Activated T-cell treated with anti-CD3 and anti-CD28 coated beads for 24 hours (primary cell): ENCODE data around the gene TTLL9.

Experiments
- DNase-seq: peaks from one replicate; pipeline ENCODE4 v3.0.0-alpha.2; 2020; ENCODE audit warnings: low read depth

Gene TTLL9

DNA sequence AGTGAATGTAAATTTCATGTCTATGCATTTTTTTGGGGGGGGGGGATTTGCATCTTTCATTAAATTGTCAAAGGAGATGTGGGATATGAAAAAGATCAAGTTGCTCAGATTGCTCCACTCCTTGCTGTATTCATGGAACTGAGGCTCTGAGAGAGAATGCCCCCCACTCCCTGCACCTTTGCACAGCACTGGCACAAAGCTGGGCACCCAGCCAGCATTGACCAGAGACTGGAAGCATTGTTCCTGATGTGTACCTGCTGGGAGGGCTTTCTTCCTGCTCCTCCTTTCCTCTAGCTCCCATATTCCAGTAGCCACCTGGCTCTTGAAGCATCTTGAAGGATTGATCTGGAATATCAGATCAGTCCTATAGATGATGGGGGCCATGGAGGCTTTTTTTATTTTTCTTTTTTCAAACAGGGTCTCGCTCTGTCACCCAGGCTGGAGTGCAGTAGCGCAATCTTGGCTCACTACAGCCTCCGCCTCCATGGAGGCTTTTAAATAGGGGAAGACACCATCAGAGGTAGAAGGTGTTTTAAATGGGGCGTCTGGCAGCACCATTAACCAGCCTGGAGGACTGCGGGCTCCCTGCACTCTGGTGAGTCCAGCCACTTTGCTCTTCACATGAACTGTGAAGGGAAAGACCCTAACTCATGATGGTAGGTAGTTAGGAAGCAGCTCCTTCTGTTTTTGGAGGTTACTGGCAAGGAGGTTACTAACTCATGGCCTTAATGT lies 11.0 kb upstream of the TTLL9 start:
- no peak for DNase-seq

DNA sequence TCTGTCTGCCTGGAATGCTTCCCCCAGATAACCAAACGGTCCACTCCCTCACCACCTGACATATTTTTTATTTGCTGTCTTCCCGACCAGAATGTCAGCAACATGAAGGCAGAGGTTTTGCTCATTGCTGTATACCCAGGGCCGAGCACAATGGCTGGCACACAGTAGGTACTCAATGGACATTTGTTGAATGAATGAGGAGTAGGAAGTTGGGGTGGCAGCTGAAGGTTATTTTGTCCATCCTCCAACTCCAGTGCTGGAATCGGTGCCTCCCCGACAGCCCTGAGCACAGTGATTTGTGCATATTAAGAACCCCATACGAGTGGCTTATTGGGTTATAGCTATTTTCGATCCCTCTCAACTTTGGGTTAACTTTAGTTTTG lies 10.4 kb upstream of the TTLL9 start:
- no peak for DNase-seq

DNA sequence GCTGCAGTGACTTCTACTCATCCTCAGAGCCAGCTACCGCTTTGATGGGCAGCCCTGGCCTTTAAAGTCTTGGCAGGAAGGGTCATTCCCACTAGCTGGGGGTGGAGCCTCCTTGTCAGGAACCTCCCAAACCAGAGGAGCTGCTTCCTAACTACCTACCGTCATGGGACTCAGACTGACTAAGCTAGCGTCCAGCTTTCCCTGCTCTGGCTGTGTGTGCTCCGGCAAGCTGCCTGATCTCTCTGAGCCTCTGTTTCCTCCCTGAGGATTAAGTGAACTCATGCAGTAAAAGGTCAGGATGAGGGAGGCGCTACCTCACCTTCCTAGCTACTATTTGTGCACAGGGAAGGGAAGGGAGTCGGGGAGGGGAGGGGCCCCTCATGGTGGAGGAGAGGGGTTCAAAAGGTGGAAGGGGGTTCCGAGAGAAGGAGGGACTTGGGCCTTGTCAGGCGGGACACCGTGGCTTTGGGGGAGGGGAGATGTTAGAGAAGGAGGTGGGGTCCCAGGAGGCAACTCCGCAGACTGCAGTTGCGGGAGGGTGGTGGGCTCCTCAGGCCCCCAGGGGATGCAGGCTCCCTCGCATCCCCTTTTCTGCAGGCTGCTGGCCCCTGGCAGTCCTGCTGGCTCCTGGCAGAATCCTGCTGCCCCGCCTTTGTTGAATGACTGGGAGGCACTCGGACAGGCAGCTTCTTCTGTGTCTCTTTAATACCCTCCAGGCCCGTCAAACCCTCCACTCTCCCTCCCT lies 9.9 kb upstream of the TTLL9 start:
- no peak for DNase-seq

DNA sequence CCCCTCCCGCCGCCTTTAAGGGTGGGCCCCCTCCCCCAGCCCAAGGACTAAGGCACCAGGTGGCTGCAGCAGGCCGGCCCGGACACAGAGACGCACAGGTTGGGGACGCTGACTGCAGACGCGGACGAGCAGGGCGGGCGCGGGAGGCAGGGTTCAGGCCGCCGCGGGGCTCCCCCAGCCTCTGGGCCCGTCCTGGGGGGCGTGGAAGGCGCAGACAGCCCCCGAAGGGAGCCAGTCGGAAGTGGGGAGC lies 9.4 kb upstream of the TTLL9 start:
- DNase-seq: no peak

DNA sequence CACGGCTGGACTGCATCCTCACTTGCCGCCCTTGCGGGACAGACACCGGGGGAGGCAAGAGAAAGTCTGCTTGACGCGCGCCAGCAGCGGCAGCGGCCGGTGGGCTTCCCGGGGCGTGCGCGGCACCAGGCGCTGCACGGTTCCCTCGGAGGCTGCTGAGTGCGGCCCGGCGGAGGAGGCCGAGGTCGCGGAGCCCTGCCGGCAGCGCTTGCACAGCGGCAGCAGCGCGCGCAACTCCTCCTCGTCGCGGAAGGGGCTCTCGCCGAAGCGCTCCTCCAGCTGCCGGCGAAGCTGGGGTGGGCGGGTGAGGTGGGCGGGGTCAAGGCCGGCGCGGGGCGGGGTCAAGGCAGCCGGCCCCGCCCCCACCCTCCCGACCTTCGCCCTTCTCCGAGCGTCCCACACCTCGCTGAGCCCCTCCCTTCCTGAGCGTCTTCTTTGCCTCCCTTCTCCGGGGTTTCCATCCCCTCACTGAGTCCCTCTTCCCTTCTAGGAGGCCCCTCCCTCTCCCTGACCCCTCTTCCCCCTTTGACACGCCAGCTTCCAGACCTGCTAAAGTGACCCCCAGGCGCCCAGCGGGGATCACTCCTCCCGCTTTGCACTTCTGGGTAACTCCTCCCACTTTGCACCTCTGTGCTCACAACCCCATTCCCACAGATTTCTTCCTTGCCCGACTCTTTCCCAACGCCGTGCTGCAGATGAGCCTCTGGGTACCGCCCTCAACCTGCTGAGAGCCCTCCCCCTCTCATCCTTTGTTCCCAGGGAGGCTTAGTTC lies 8.9 kb upstream of the TTLL9 start:
- peak; percentile 52 for DNase-seq

DNA sequence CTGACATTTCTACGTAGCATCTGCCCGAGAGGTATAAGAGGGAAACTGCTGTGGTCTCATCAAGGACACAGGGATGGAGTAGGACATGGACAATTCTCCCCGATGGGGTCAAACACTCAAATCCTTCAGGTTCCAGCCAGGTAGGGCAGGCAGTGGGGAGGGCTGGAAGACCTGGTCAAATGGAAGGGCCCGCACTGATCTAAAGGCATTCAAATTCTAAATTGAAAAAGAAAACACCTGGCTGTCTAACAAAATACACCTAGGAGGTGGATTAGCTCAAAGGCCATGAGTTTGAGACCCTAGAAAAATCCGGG lies 8.3 kb upstream of the TTLL9 start:
- DNase-seq: no peak

DNA sequence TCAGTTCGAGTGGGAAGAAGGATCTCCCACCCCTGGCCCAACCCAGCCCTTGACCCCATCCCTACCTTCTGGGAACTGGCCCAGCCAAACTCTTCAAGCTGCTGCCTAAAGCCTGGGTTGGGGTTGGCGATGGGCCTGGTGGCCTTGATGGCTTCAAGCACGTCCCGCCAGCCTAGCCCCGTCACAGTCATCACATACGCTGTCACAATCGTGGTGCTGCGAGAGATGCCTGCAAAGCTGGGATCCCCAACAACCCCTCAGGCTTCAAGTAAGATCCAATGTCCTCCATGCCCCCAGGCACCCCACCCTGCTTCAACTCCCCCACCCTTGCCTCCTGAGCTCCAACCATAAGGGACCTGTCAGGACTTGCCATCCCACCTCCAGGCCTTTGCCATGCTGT lies 7.9 kb upstream of the TTLL9 start:
- no peak for DNase-seq

DNA sequence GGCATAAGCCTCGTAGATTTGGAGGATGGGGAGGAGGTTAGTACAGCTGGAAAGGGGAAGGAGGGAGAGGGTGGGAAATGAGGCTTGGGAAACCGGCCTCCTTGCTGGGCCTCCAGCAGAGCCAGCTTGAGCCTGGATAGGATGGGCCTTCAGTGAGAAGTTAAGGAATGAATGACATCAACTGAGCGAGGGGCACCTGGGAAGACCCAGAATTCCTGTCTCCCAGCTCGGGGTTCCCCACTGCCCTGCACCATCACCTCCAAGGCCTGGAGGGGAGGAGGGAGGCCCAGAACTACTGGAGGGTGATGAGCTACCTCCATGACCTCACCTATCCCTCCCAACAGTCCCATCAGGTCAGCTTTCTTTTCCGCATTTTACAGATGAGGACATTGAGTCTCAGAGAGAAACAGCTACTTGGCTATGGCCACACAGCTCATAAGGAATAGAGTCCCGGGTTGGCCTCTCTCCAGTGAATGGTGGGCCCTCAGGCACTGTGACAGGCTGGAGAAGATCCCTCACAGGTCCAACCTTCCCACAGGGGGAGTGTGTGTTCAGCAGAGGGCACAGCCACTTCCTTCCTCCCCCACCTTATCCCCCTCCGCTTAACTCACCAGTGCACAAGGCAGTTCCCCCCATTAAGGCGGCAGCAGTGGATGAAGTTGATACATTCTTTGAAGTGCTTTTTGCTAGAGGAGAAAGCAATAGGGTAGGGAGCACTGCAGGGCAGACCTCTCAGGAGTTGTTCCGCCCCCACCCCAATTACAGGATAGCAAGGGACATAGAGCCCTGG lies 6.9 kb upstream of the TTLL9 start:
- no peak for DNase-seq

DNA sequence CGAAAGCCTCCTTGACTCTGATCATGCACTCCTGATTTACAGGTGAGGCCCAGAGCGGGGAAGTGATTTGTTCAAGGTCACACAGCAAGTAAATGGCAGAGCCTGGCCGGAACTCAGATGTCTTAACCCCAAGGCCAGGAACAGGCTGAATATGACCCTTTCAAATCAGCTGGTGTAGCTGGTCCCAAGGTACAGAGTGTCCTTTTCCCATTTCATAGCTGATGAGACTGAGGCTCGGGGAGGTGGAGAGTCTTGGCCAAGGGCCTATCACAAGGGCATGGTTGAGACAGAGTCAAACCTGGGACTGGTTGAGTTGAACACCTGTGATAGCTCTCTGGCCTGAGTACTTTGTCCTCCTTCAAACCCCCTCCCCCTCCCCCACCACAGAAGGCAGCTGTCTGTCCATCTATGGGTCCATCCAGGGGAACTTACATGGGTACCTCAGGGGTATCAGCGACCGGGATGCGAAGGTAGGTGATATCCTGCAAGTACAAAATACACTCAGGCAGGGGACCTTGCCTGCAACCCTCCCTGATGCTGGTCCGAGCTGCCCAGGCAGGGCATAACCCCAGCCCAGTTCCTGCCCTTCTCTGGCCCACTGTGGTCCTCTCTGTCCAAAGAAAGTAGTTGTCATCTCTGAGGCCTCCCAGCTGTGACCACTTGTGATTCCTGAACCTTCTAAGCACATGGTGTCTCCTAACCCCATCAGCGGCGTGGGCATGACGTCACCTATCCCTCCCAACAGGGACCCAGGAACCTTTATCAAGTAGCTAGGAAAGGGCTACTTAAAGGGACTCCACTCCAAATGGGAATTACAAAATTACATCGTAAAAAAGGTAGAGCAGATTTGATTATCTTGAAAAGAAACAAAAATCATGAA lies 5.7 kb upstream of the TTLL9 start:
- DNase-seq: no peak

DNA sequence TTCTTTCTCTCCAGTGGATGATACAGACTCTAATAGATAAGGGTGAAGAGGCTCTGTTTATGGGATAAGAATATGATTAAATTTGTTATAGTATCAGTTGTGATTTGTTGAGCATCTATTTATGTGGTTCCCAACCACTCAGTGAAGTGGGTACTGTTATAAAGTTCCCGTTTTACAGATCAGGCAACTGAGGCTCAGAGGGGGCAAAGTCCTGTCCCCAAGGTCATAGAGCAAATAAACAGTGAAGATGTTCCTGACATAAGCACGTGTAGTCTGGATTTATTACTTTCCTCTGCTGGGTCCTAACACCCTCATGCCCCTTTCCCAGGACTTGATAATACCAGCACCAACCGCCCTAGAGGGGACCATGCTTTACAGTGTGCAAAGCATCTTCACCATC lies 4.2 kb upstream of the TTLL9 start:
- DNase-seq: no peak

DNA sequence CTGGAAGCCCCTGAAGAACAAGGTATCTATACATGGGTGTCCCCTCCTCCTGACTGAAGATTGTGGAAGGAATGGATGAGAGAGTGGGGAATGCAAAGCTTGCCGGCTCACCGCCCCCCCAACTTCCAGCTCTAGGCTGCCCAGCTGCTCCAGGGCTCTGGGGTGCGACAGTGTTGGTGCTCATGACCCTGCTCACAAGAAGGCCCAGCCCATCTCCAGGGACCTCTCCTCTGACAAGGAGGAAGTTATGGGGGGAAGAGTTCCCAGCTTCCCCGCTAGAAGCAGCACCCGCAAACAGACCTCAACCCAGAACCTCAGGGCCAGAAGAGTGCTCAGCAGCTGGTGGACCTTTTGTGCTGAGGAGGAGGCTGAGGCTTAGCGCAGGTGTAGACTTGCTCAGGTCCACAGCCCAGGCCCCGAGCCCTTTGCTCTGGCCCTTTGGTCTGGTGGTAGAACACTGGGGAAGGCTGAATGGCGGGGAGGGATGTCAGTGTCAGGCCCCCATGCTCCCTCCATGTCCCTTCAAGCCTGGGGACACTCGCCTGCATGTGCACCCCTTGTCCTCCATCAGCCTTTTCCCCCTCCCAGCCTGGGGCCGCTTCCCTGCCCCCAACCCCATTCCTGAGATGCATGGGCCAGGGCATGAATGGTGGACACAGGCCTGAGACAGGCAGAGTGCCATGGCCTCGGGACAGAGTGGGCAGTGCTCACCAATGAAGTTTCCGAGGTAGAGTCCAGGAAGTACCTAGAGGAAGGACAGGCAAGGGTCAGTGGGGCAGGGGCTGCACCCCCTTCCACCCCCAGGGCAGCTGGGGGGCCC lies 1.4 kb upstream of the TTLL9 start:
- DNase-seq: no peak

DNA sequence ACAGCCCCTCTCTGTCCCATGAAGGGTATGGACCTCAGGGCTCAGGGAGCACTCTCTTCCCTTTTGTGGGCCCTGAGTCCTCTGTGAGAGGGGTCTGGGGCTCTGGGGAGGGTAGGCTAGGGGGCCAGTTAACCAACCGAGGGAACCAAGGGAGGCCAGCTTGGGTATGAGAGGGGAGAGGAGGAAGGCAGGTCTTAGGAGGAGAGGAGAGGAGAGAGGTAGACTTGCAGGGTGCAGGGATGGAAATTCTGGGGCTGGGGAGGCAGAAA lies 827 bp upstream of the TTLL9 start:
- DNase-seq: no peak

DNA sequence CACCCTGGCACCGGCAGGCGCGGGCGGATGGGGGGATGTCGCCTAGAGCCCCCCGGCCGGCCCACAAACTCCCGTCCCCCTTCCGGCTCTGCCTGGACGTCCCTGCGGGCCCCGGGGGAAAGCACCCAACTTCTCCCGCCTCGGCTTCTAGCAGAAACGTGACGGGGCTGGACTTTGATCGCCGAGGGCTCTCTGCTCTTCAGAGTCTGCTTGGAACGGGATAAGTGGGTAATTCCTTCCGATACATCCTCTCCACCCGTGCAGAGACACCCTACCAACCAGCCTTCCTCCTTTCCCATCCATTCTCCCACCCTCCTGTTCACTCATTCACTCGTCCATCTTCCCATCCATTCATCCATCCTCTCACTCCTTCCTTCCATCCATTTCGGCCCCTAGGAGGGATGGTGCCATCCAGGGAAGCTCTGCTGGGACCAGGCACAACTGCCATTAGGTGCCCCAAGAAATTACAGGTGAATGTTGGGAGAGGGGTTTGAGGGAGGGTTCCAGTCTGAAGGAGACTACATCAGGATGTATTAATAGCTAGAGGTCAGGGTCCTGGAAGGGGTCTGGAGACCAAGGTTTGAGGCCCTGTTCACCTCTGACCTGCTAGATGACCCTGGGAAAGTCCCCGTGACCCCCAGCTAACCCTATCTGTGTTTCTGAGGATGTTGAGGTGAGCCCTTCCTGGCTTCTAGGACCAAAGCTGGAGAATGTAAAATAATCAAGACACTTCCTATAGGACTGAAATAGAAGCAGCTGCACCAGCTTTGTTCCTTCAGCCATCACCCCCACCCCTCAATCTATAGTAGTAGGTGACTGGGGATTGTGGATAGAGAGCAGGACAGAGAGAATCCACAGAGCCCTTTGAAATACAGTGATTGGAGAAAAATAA lies 538 bp downstream of the TTLL9 start:
- DNase-seq: no peak

DNA sequence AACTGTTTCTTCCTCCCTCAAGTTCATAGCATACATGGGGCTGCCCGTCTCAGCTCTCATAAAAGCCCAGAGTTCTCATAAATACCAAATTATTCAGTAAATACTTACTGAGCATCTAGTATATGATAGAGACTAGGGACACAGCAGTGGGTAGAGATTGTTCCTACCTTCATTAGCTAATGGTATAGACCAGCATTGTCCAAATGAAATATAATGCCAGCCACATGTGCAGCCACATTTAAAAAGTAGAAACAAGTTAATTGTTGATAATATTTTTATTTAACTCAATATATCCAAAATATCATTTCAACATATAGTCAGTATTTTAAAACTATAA lies 1.2 kb downstream of the TTLL9 start:
- DNase-seq: no peak

DNA sequence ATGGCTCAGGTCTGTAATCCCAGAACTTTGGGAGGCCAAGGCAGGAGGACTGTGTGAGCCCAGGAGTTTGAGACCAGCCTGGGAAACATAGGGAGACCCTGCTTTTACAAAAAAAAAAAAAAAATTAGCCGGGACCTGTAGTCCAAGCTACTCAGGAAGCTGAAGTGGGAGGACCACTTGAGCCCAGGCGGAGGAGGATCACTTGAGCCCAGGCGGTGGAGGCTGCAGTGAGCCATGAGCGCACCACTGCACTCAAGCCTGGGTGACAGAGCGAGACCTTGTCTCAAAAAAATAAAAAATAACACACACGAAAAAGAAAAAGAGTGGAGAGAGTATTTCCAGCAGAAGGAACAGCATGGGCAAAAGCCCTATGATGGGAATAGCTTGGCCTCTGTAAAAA lies 2.0 kb downstream of the TTLL9 start:
- no peak for DNase-seq

DNA sequence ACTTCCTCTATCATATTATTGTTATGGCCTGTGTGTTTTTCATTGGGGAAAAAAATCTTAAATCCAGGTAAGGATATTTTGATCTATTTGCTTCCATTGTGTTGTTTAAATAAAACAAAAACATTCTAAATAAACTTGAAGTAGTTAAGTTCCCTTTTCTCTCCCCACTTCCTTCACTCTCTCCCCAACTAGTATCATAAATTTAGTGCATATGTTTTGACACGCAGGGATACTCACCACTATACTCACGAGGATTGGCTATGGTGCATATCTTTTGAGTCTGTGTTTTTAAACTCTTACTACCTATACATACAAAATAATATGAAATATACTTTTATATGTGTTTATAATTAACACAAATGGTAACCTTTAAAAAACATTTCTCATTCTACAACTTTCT lies 5.2 kb downstream of the TTLL9 start:
- DNase-seq: no peak

DNA sequence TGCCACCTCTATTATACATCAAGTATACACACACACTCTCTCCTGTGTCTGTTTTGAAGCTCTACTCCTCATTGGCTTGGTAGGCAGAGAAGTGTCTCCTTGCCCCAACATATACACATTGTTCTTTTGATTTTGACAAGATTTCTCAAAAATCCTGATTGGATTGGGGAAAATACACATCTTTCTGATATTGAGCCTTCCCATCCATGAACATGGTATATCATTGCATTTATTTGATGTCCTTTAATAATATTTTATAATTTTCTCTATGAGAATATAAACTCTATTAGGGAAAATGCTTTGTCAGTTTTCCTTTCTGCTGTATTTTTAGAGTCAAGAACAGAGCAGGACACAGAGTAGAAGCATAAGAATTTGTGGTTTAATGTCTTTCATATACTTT lies 7.2 kb downstream of the TTLL9 start:
- no peak for DNase-seq

DNA sequence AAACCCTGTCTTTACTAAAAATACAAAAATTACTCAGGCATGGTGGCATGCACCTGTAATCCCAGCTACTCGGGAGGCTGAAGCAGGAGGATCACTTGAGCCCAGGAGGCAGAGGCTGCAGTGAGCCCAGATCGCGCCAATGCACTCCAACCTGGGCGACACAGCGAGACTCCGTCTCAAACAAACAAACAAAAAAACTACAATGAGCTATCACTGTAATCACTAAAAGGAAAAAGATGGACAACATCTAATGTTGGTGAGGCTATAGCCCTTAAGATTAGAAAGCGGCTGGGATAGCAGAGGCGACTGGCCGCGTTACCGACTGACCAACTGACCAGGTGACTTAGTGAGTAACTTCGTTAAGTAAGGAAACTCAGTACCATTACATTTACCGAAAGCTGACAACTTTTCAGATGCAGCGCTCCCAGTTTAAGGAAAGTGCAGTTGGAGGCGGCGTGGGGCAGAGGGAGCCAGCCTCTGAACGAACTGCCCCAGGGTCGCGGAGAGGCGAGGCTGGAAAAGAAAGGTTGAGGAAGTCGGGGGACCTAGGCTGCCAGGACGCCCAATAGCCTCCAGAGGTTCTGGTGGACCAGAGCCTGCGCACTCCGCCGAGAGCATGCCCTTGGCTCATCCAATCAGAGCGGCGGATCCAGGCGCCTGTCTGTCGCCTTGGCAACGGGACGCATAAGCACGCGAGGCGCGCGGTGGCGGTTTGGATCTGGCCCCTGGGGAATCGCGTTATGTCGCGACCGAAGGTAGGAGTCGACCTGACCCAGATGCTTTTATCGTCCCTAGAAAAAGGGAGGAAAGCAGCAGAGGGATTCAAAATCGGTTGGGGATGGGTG lies 8.9 kb downstream of the TTLL9 start:
- DNase-seq: peak; percentile 78

DNA sequence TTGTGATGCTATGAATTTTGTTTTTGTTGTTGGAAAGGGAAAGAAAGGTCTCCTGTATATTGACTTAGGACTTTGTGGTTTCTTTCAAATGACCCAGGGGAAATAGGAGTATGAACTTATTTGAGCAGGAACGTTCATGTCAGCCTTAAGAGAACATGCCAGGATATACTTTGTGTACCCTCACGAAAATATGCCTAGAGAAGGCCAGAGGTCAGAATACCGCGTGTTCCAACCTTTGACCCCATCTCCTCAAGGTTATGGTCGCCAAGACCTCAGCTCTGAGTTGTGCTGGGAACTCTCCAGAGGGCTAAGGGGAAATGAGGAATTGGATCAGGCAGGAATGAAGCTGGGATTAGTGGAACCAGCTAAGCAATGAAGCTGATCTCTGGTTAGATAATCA lies 11.5 kb downstream of the TTLL9 start:
- no peak for DNase-seq
